ENCODE measurements around the gene PRODH2. TPM values are rescaled to one million over a fixed set of nuclear protein-coding genes. Genes with fewer than 3 reads are reported as not detected.
A peak's percentile ranks its signal among the peaks of the same experiment; 100 is the strongest.

Gene PRODH2
- total and polyA plus RNA-seq, 2 experiments from 2014 or later, result 6.8 to 13.9 TPM

GRCh38 chr19:35787227-35787799 is 25.3 kb downstream of the PRODH2 start:
- Histone ChIP-seq H3K4me1 (ENCODE audit: insufficient read depth) (no peaks in the 10 kb centered on the region), H3K79me2 (no peaks in the 10 kb centered on the region), H2AFZ (no peak overlapping the region), H4K20me1 (ENCODE audit: insufficient read depth, poor library complexity, severe bottlenecking) (no peaks in the 10 kb centered on the region), H3K9me2 (replicated peaks; ENCODE audit: insufficient read depth) (no peaks in the 10 kb centered on the region), H3K36me3 (replicated peaks; ENCODE audit: insufficient read depth, low read depth) (no peaks in the 10 kb centered on the region), H3K9me3 (ENCODE audit: low read depth) (no peaks in the 10 kb centered on the region), H3K4me2 (no peak overlapping the region), H3K4me3 (no peak overlapping the region), H3K27me3 (no peaks in the 10 kb centered on the region), H3K27ac (no peak overlapping the region)
- 96% methylated on average over 9 of the region's 15 CpGs for WGBS (ENCODE audit: low lambda C conversion rate, missing lambda C conversion rate)
- DNase-seq (ENCODE audit: low spot score), result peak; percentile 4
- TF ChIP-seq EZH2phosphoT487 (IDR thresholded peaks at IDR 0.05; ENCODE audit: low read depth, severe bottlenecking, unreplicated experiment) (no peak), EZH2 (IDR thresholded peaks at IDR 0.05; ENCODE audit: borderline replicate concordance) (no peak), CTCF (IDR thresholded peaks at IDR 0.05; ENCODE audit: poor library complexity) (no peak)

- Histone ChIP-seq H3K4me2 (no peak overlapping the region), H3K79me2 (no peaks in the 10 kb centered on the region), H3K9me2 (replicated peaks; ENCODE audit: insufficient read depth) (no peaks in the 10 kb centered on the region), H3K27me3 (no peaks in the 10 kb centered on the region), H3K4me3 (no peak overlapping the region), H3K4me1 (ENCODE audit: insufficient read depth) (no peaks in the 10 kb centered on the region), H4K20me1 (ENCODE audit: insufficient read depth, poor library complexity, severe bottlenecking) (no peaks in the 10 kb centered on the region), H3K27ac (no peak overlapping the region), H3K9me3 (ENCODE audit: low read depth) (no peaks in the 10 kb centered on the region), H3K36me3 (replicated peaks; ENCODE audit: insufficient read depth, low read depth) (no peaks in the 10 kb centered on the region), H2AFZ (no peak overlapping the region)
- no peak for DNase-seq (ENCODE audit: low spot score)
- WGBS (ENCODE audit: low lambda C conversion rate, missing lambda C conversion rate), result 93% methylated on average over 21 of the region's 31 CpGs
- no peak for TF ChIP-seq CTCF (IDR thresholded peaks at IDR 0.05; ENCODE audit: poor library complexity)
- TF ChIP-seq EZH2 (IDR thresholded peaks at IDR 0.05; ENCODE audit: borderline replicate concordance), result no peak
- no peak for TF ChIP-seq EZH2phosphoT487 (IDR thresholded peaks at IDR 0.05; ENCODE audit: low read depth, severe bottlenecking, unreplicated experiment)
These were observed 26.1 kb downstream of the PRODH2 start for GRCh38 chr19:35786299-35787160.

- WGBS (ENCODE audit: low lambda C conversion rate, missing lambda C conversion rate), result 85% methylated on average over 10 of the region's 10 CpGs
These were observed 27.4 kb downstream of the PRODH2 start for GRCh38 chr19:35785339-35785627.

More at GRCh38 chr19:35785339-35785627, 27.4 kb downstream of the PRODH2 start:
- TF ChIP-seq CTCF (IDR thresholded peaks at IDR 0.05; ENCODE audit: poor library complexity) (no peak), EZH2 (IDR thresholded peaks at IDR 0.05; ENCODE audit: borderline replicate concordance) (no peak), EZH2phosphoT487 (IDR thresholded peaks at IDR 0.05; ENCODE audit: low read depth, severe bottlenecking, unreplicated experiment) (no peak)
- no peaks in the 10 kb centered on the region for H3K9me3 ChIP-seq (ENCODE audit: low read depth)
- no peak overlapping the region for H3K27ac ChIP-seq
- no peaks in the 10 kb centered on the region for H4K20me1 ChIP-seq (ENCODE audit: insufficient read depth, poor library complexity, severe bottlenecking)
- DNase-seq (ENCODE audit: low spot score), result no peak
- no peaks in the 10 kb centered on the region for H3K9me2 ChIP-seq (replicated peaks; ENCODE audit: insufficient read depth)
- no peaks in the 10 kb centered on the region for H3K27me3 ChIP-seq
- no peaks in the 10 kb centered on the region for H3K79me2 ChIP-seq
- H2AFZ ChIP-seq, result no peak overlapping the region
- H3K4me3 ChIP-seq, result no peak overlapping the region
- H3K36me3 ChIP-seq (replicated peaks; ENCODE audit: insufficient read depth, low read depth), result no peaks in the 10 kb centered on the region
- no peaks in the 10 kb centered on the region for H3K4me1 ChIP-seq (ENCODE audit: insufficient read depth)
- no peak overlapping the region for H3K4me2 ChIP-seq

Data from hepatocyte (in vitro differentiated cells).